ENCODE data around the gene DLEC1. TPM values are rescaled to one million over a fixed set of nuclear protein-coding genes. Genes with fewer than 3 reads are reported as not detected.
"Not testable (repeated sequence)": the region's sequence is repeated elsewhere in the genome, so short reads cannot be mapped to it uniquely, and the experiment has no call there.

The DLEC1 gene
- total RNA-seq, 1 donor from 2014 or later, result not detected

- TF ChIP-seq CTCF (conservative IDR thresholded peaks at IDR 0.05; ENCODE audit: low read depth, low read length), result no peak
- no peak overlapping the region for H3K4me3 ChIP-seq (ENCODE audit: low read depth, low read length)
- DNase-seq (ENCODE audit: low read depth), result no peak
Measured at GRCh38 chr3:38054499-38055001, 15.5 kb downstream of the DLEC1 start.

- H3K4me3 ChIP-seq (ENCODE audit: low read depth, low read length), result no peak overlapping the region
- DNase-seq (ENCODE audit: low read depth), result no peak
- TF ChIP-seq CTCF (conservative IDR thresholded peaks at IDR 0.05; ENCODE audit: low read depth, low read length), result no peak
Measured at GRCh38 chr3:38059148-38059547, 20.1 kb downstream of the DLEC1 start.

GRCh38 chr3:38059591-38059990 is 20.6 kb downstream of the DLEC1 start:
- DNase-seq (ENCODE audit: low read depth), result no peak
- no peak for TF ChIP-seq CTCF (conservative IDR thresholded peaks at IDR 0.05; ENCODE audit: low read depth, low read length)
- H3K4me3 ChIP-seq (ENCODE audit: low read depth, low read length), result no peak overlapping the region

- no peak overlapping the region for H3K4me3 ChIP-seq (ENCODE audit: low read depth, low read length)
- no peak for DNase-seq (ENCODE audit: low read depth)
- no peak for TF ChIP-seq CTCF (conservative IDR thresholded peaks at IDR 0.05; ENCODE audit: low read depth, low read length)
Measured at GRCh38 chr3:38062809-38063208, 23.8 kb downstream of the DLEC1 start.

GRCh38 chr3:38064453-38064852 is 25.4 kb downstream of the DLEC1 start:
- H3K4me3 ChIP-seq (ENCODE audit: low read depth, low read length); DNase-seq (ENCODE audit: low read depth): not testable (repeated sequence)

GRCh38 chr3:38067508-38068233 is 28.7 kb downstream of the DLEC1 start:
- no peak for TF ChIP-seq CTCF (conservative IDR thresholded peaks at IDR 0.05; ENCODE audit: low read depth, low read length)
- H3K4me3 ChIP-seq (ENCODE audit: low read depth, low read length), result no peak overlapping the region

GRCh38 chr3:38070013-38070412 is 31.0 kb downstream of the DLEC1 start:
- no peak for TF ChIP-seq CTCF (conservative IDR thresholded peaks at IDR 0.05; ENCODE audit: low read depth, low read length)
- H3K4me3 ChIP-seq (ENCODE audit: low read depth, low read length), result no peak overlapping the region
- no peak for DNase-seq (ENCODE audit: low read depth)

More at GRCh38 chr3:38067508-38068233, 28.7 kb downstream of the DLEC1 start:
- no peak for DNase-seq (ENCODE audit: low read depth)

GRCh38 chr3:38077073-38077472 is 38.1 kb downstream of the DLEC1 start:
- not testable (repeated sequence) for DNase-seq (ENCODE audit: low read depth); H3K4me3 ChIP-seq (ENCODE audit: low read depth, low read length)

GRCh38 chr3:38082296-38082695 is 43.3 kb downstream of the DLEC1 start:
- not testable (repeated sequence) for DNase-seq (ENCODE audit: low read depth); H3K4me3 ChIP-seq (ENCODE audit: low read depth, low read length)

- not testable (repeated sequence) for H3K4me3 ChIP-seq (ENCODE audit: low read depth, low read length); DNase-seq (ENCODE audit: low read depth)
Measured at GRCh38 chr3:38083254-38083653, 44.2 kb downstream of the DLEC1 start.
